HepG2 (cell line): Measurements from ENCODE around the gene SOS2. TPM values are rescaled to one million over a fixed set of nuclear protein-coding genes. Genes with fewer than 3 reads are reported as not detected.
A peak's percentile ranks its signal among the peaks of the same experiment; 100 is the strongest.

Experiments
- ATAC-seq: fragments of 200-7000 bp; cut with Tn5 transposase; 3 replicates; pipeline ENCODE4 v1.9.1; 2020; ENCODE audit warnings: mild to moderate bottlenecking, moderate library complexity
- BruUV-seq: library from RNA; stranded (reverse); fragments of 400-500 nt; replicated peaks from 2 replicates; lab custom pipeline; 2021; lab: Mats Ljungman, UMichigan
- CTCF ChIA-PET: fragments of 300-600 bp; formaldehyde crosslinking; extraction: SDS; loops from one replicate; lab custom pipeline; 2021; ENCODE audit warnings: low total read pairs, inconsistent platforms, low intra/inter-chr PET ratio; lab: Yijun Ruan, JAX
- POLR2A ChIA-PET: fragments of 350-600 bp; sonication (Branson Sonifier 250); formaldehyde crosslinking; loops from one replicate; lab custom pipeline; 2020; ENCODE audit warnings: antibody characterized with exemption, inconsistent platforms; lab: Yijun Ruan, JAX
- DNase-seq: peaks from one replicate; pipeline ENCODE4 v3.0.0-alpha.2; 2015; ENCODE audit warnings: low spot score
- FAIRE-seq: peaks from 3 replicates; lab custom pipeline; 2011; peaks lifted over from hg19 to GRCh38; lab: Jason Lieb, UNC
- H2AFZ ChIP-seq: one replicate; pipeline ENCODE4 v1.6.1; 2011; ENCODE audit warnings: low read length, inconsistent platforms
- H3K27ac ChIP-seq: fragments of 300-600 bp; 3 replicates; pipeline ENCODE4 v1.8.0; 2011; ENCODE audit warnings: mixed run types, mild to moderate bottlenecking, mixed read lengths, low read length, inconsistent platforms; ENCODE audit not compliant: insufficient read depth; ENCODE audit errors: extremely low read length
- H3K27me3 ChIP-seq, 2 experiments: fragments of 200-600 bp in 1 of 2; 2 replicates in 1 of 2; 3 replicates in 1 of 2; pipeline versions ENCODE4 v1.6.0 to v1.8.0; 2011; ENCODE audit warnings: low read length in 2 of 2, mild to moderate bottlenecking in 2 of 2, moderate library complexity in 2 of 2, inconsistent platforms in 1 of 2; ENCODE audit not compliant: insufficient read depth in 2 of 2, control insufficient read depth in 1 of 2
- H3K36me3 ChIP-seq, 2 experiments: fragments of 200-600 bp in 1 of 2; replicated peaks in 1 of 2; 2 replicates in 1 of 2; 3 replicates in 1 of 2; pipeline versions ENCODE4 v1.5.1 to v1.8.0; 2011; ENCODE audit warnings: low read length in 2 of 2, inconsistent platforms in 1 of 2; ENCODE audit not compliant: insufficient read depth in 2 of 2, control insufficient read depth in 1 of 2
- H3K4me1 ChIP-seq: 2 replicates; pipeline ENCODE4 v1.5.1; 2012; ENCODE audit warnings: low read length, inconsistent platforms; ENCODE audit not compliant: insufficient read depth
- H3K4me2 ChIP-seq: 2 replicates; pipeline ENCODE4 v1.6.0; 2011; ENCODE audit warnings: low read depth, low read length, inconsistent platforms
- H3K4me3 ChIP-seq, 3 experiments: fragments of 200-600 bp in 1 of 3; sonication (generic), shearing (Covaris generic) in 1 of 3; replicated peaks in 1 of 3; 2 replicates each; pipeline ENCODE4 v1.5.1; 2011 to 2016; ENCODE audit warnings: low read length in 3 of 3, inconsistent platforms in 2 of 3, low read depth in 2 of 3, mild to moderate bottlenecking in 2 of 3, control low read depth in 1 of 3, mixed read lengths in 1 of 3; ENCODE audit not compliant: insufficient read depth in 1 of 3
- H3K79me2 ChIP-seq: one replicate; pipeline ENCODE4 v1.6.1; 2011; ENCODE audit warnings: low read length, inconsistent platforms; ENCODE audit not compliant: insufficient read depth
- H3K9ac ChIP-seq: 2 replicates; pipeline ENCODE4 v1.6.0; 2011; ENCODE audit warnings: mild to moderate bottlenecking, low read depth, low read length, inconsistent platforms; ENCODE audit not compliant: insufficient read depth
- H3K9me3 ChIP-seq: 2 replicates; pipeline ENCODE4 v1.5.1; 2012; ENCODE audit warnings: mild to moderate bottlenecking, low read length
- H4K20me1 ChIP-seq: 2 replicates; pipeline ENCODE4 v1.6.0; 2011; ENCODE audit warnings: inconsistent platforms, mild to moderate bottlenecking, low read length, moderate library complexity; ENCODE audit not compliant: insufficient read depth
- FOSL1 ChIP-seq: sonication (generic); formaldehyde crosslinking; IDR thresholded peaks from 2 replicates; pipeline ENCODE4 v1.9.0; 2021; ENCODE audit warnings: missing genetic modification reagents, borderline replicate concordance
- GATAD1 ChIP-seq: IDR thresholded peaks from 2 replicates; pipeline ENCODE4 v1.6.1; 2016; ENCODE audit warnings: missing genetic modification reagents, missing compliant biosample characterization
- MED1 ChIP-seq: sonication (generic); formaldehyde crosslinking; IDR thresholded peaks from 2 replicates; pipeline ENCODE4 v1.4.0; 2020; ENCODE audit warnings: missing genetic modification reagents
- PAWR ChIP-seq: sonication (generic); formaldehyde crosslinking; IDR thresholded peaks from 2 replicates; pipeline ENCODE4 v1.4.0; 2020; ENCODE audit warnings: missing genetic modification reagents, mild to moderate bottlenecking, borderline replicate concordance
- SSRP1 ChIP-seq: IDR thresholded peaks from 2 replicates; pipeline ENCODE4 v1.6.1; 2016; ENCODE audit warnings: control low read depth
- TRIM24 ChIP-seq: sonication (generic); formaldehyde crosslinking; IDR thresholded peaks from 2 replicates; pipeline ENCODE4 v1.8.0; 2022; ENCODE audit warnings: mild to moderate bottlenecking, missing genetic modification reagents
- ZNF317 ChIP-seq: sonication (generic); formaldehyde crosslinking; IDR thresholded peaks from 2 replicates; pipeline ENCODE4 v1.5.0; 2020; ENCODE audit warnings: mild to moderate bottlenecking, missing genetic modification reagents
- ZNF430 ChIP-seq: sonication (generic); formaldehyde crosslinking; IDR thresholded peaks from 2 replicates; pipeline ENCODE4 v1.9.0; 2021; ENCODE audit warnings: mild to moderate bottlenecking, missing genetic modification reagents
- ZNF629 ChIP-seq: sonication (generic); formaldehyde crosslinking; conservative IDR thresholded peaks from 2 replicates; pipeline ENCODE4 v1.5.0; 2020; ENCODE audit warnings: missing genetic modification reagents
- ZNF7 ChIP-seq: IDR thresholded peaks from 2 replicates; pipeline ENCODE4 v1.6.1; 2016; ENCODE audit warnings: missing biosample characterization, missing genetic modification reagents
- ZNF724P ChIP-seq: sonication (generic); formaldehyde crosslinking; IDR thresholded peaks from 2 replicates; pipeline ENCODE4 v1.8.0; 2022; ENCODE audit warnings: missing genetic modification reagents, borderline replicate concordance
- ZSCAN21 ChIP-seq: sonication (generic); formaldehyde crosslinking; IDR thresholded peaks from 2 replicates; pipeline ENCODE4 v1.8.0; 2022; ENCODE audit warnings: mild to moderate bottlenecking, missing genetic modification reagents, moderate library complexity, borderline replicate concordance
- WGBS: methylation state at CpG from one replicate; pipeline ENCODE4 v1.1.6; 2017; ENCODE audit warnings: low lambda C conversion rate; 5-methylcytosine and 5-hydroxymethylcytosine counted together
- in situ Hi-C: cut with HindIII; loops from 2 replicates; pipeline ENCODE4 v1.10.0; 2017; ENCODE audit warnings: low pct_unique_long_range_greater_than_20kb; ENCODE audit not compliant: extremely low pct_ligation_motif_present
- intact Hi-C: fragments of 100-400 bp; cut with micrococcal nuclease; formaldehyde crosslinking; loops from one replicate; pipeline ENCODE4 v1.10.0; 2022; ENCODE audit not compliant: unreplicated experiment
- polyA plus RNA-seq, 8 experiments: library from polyadenylated mRNA; depleted of rRNA in 3 of 8; stranded (reverse) in 7 of 8; unstranded in 1 of 8; fragments of >200 nt; fragmentation: Illumina TruSeq in 4 of 8; extraction: Trizol in 4 of 8; gene quantifications; 2 replicates each; pipeline versions ENCODE4 v1.2.1 to v1.2.3, GENCODE V29; 2011 to 2016; ENCODE audit warnings: low read depth in 4 of 8, missing spikeins in 1 of 8, mixed read lengths in 1 of 8; ENCODE audit not compliant: insufficient read depth in 1 of 8
- total RNA-seq, 5 experiments: library from RNA; depleted of rRNA; stranded (reverse); fragments of >200 nt; fragmentation: Illumina TruSeq; extraction: Trizol; gene quantifications; 2 replicates each; pipeline ENCODE4 v1.2.3, GENCODE V29; 2016; ENCODE audit warnings: low read depth in 1 of 5
- TF ChIP-seq, protein P1 (sequence below): sonication (generic); formaldehyde crosslinking; IDR thresholded peaks from 2 replicates; pipeline ENCODE4 v1.4.0; 2020; ENCODE audit warnings: missing genetic modification reagents, borderline replicate concordance
- TF ChIP-seq, protein P2 (sequence below): sonication (generic); formaldehyde crosslinking; conservative IDR thresholded peaks from 2 replicates; pipeline ENCODE4 v1.8.0; 2022; ENCODE audit warnings: mild to moderate bottlenecking, moderate library complexity, missing genetic modification reagents

The SOS2 gene
- total and polyA plus RNA-seq, 2 of the 13 experiments (the other 11 are each of a cell fraction or from before 2014, with no cell fraction given): 9.3 to 12.1 TPM

DNA sequence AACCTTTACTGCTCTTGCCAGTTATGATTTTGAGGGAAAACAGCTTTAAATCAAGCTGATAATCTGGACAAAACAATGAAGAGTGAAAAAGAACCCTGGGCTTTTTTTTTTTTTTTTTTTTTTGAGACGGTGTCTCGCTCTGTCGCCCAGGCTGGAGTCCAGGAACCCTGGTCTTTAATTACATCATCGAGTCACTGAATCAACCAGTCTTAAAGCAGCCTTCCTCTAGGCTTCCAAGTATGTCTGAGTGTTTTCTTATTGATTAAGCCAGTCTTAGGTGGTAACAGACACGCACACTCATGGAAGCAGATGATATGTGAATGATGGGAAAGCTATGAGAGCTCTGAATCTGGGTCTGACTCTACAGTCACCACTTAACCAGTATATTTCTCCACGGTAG, 109.1 kb downstream of the SOS2 start:
- TF ChIP-seq PAWR (CRISPR knock-in tag): no peak
- TF ChIP-seq ZNF7: no peak
- TF ChIP-seq ZNF629 (CRISPR knock-in tag): no peak
- TF ChIP-seq ZNF430 (CRISPR knock-in tag): no peak
- TF ChIP-seq ZSCAN21 (CRISPR knock-in tag): no peak
- no peak for TF ChIP-seq ZNF724P (CRISPR knock-in tag)
- TF ChIP-seq, protein P1, sequence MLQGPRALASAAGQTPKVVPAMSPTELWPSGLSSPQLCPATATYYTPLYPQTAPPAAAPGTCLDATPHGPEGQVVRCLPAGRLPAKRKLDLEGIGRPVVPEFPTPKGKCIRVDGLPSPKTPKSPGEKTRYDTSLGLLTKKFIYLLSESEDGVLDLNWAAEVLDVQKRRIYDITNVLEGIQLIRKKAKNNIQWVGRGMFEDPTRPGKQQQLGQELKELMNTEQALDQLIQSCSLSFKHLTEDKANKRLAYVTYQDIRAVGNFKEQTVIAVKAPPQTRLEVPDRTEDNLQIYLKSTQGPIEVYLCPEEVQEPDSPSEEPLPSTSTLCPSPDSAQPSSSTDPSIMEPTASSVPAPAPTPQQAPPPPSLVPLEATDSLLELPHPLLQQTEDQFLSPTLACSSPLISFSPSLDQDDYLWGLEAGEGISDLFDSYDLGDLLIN: no peak
- no peak for TF ChIP-seq TRIM24 (CRISPR knock-in tag)
- TF ChIP-seq, all 625 proteins: peak for 0
- CTCF ChIA-PET: no interaction called here
- Histone ChIP-seq H4K20me1 (no peaks in the 10 kb centered on the region), H3K4me2 (no peak overlapping the region), H3K4me1 (no peaks in the 10 kb centered on the region), H3K9ac (no peak overlapping the region), H3K36me3 (peaks cover 1 to 8% of the 10 kb centered on the region in 2 experiments; a peak in 1 of 5 replicates), H2AFZ (no peak overlapping the region), H3K27ac (no peak overlapping the region), H3K27me3 (no peaks in the 10 kb centered on the region), H3K4me3 (no peak overlapping the region), H3K79me2 (no peaks in the 10 kb centered on the region), H3K9me3 (no peaks in the 10 kb centered on the region)
- intact Hi-C loops (no loop called here), in situ Hi-C loops (no loop called here)
- FAIRE-seq (no peak), DNase-seq (no peak), ATAC-seq (no peak)
- POLR2A ChIA-PET: no interaction called here
- 93% methylated on average over 6 of the region's 6 CpGs for WGBS
- BruUV-seq: no TSS peak

DNA sequence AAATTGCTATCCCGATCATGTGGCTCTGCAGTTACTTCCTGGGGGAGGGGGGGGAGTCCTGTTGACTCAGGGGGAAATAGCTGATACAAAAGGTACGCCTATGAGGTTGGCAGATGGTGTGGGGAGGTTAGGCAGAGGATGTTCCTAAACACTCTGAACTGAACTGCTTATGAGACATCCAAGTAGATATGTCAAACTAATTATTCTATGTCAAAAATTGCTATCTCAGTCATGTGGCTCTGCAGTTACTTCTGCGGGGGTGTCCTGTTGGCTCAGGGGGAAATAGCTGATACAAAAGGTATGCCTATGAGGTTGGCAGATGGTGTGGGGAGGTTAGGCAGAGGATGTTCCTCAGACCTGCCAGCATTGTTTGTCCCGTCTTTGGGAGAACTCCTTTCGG, 109.9 kb downstream of the SOS2 start:
- Histone ChIP-seq H3K4me1 (peaks cover 5% of the 10 kb centered on the region), H4K20me1 (no peaks in the 10 kb centered on the region), H3K79me2 (no peaks in the 10 kb centered on the region), H2AFZ (no peak overlapping the region), H3K4me2 (no peak overlapping the region), H3K9me3 (no peaks in the 10 kb centered on the region), H3K36me3 (peaks cover 1 to 8% of the 10 kb centered on the region in 2 experiments; a peak in 1 of 5 replicates), H3K4me3 (no peak overlapping the region), H3K27me3 (no peaks in the 10 kb centered on the region), H3K27ac (no peak overlapping the region), H3K9ac (no peak overlapping the region)
- DNase-seq (no peak), ATAC-seq (no peak), FAIRE-seq (peak; percentile 44)
- intact Hi-C loops (no loop called here), in situ Hi-C loops (no loop called here)
- TF ChIP-seq MED1 (CRISPR knock-in tag) (no peak), SSRP1 (no peak), GATAD1 (CRISPR knock-in tag) (no peak), FOSL1 (CRISPR knock-in tag) (no peak), ZNF317 (CRISPR knock-in tag) (no peak)
- TF ChIP-seq, protein P2, sequence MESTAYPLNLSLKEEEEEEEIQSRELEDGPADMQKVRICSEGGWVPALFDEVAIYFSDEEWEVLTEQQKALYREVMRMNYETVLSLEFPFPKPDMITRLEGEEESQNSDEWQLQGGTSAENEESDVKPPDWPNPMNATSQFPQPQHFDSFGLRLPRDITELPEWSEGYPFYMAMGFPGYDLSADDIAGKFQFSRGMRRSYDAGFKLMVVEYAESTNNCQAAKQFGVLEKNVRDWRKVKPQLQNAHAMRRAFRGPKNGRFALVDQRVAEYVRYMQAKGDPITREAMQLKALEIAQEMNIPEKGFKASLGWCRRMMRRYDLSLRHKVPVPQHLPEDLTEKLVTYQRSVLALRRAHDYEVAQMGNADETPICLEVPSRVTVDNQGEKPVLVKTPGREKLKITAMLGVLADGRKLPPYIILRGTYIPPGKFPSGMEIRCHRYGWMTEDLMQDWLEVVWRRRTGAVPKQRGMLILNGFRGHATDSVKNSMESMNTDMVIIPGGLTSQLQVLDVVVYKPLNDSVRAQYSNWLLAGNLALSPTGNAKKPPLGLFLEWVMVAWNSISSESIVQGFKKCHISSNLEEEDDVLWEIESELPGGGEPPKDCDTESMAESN (CRISPR knock-in tag): no peak
- BruUV-seq: no TSS peak
- WGBS: 99% methylated on average over 5 of the region's 5 CpGs
- ChIA-PET POLR2A (no interaction called here), CTCF (no interaction called here)
